ENCODE results near the gene ARHGAP1. TPM values are rescaled to one million over a fixed set of nuclear protein-coding genes. Genes with fewer than 3 reads are reported as not detected.

ARHGAP1 gene
- polyA plus RNA-seq, 2 of the 4 experiments (the other 2 are of a cell fraction) = 17.2 to 35.2 TPM

GRCh38 chr11:46639197-46639839 lies 61.1 kb downstream of the ARHGAP1 start:
- FAIRE-seq (no peak), DNase-seq (ENCODE audit: low read depth in 1 of 2, low spot score in 1 of 2) (no peak), ATAC-seq (no peak)
- Histone ChIP-seq H3K4me2 (no peak overlapping the region), H3K27ac (no peak overlapping the region), H3K9me3 (no peaks in the 10 kb centered on the region), H3K4me3 (no peak overlapping the region), H3K4me1 (0 out of 3 replicates have a peak, but pooled peaks cover 4% of the 10 kb centered on the region)
- whole genome bisulfite sequencing (ENCODE audit: missing lambda C conversion rate) = 91% methylated on average over 7 of the region's 7 CpGs
- TF ChIP-seq TFCP2L1 (CRISPR knock-in tag; IDR thresholded peaks at IDR 0.05) = no peak
- no peak for TF ChIP-seq SREBF2 (IDR thresholded peaks at IDR 0.05)
- no peak for TF ChIP-seq MYC (IDR thresholded peaks at IDR 0.05; ENCODE audit: borderline replicate concordance, low read length)
- TF ChIP-seq KDM1A (IDR thresholded peaks at IDR 0.05; ENCODE audit: low read depth) = no peak
- TF ChIP-seq RARB (CRISPR knock-in tag; IDR thresholded peaks at IDR 0.05) = no peak
- TF ChIP-seq HES2 (IDR thresholded peaks at IDR 0.05) = no peak
- no peak for TF ChIP-seq POLR2A (IDR thresholded peaks at IDR 0.05; ENCODE audit: low read length)
- TF ChIP-seq CBX2 (IDR thresholded peaks at IDR 0.05; ENCODE audit: borderline replicate concordance, low read depth) = no peak
- no peak for TF ChIP-seq RAD21 (conservative IDR thresholded peaks at IDR 0.05 in 1 of 2, IDR thresholded peaks at IDR 0.05 in 1 of 2)
- TF ChIP-seq MAX (IDR thresholded peaks at IDR 0.05) = no peak
- TF ChIP-seq RCOR1 (IDR thresholded peaks at IDR 0.05; ENCODE audit: low read depth, low read length) = no peak
- no peak for TF ChIP-seq HDAC2 (IDR thresholded peaks at IDR 0.05)
- TF ChIP-seq POLR2AphosphoS2 (conservative IDR thresholded peaks at IDR 0.05; ENCODE audit: low read length) = no peak
- TF ChIP-seq BCL3 (IDR thresholded peaks at IDR 0.05) = no peak
- no peak for TF ChIP-seq NPAS2 (CRISPR knock-in tag; IDR thresholded peaks at IDR 0.05; ENCODE audit: borderline replicate concordance)
- no peak for TF ChIP-seq JUN (IDR thresholded peaks at IDR 0.05)
- TF ChIP-seq EHMT2 (IDR thresholded peaks at IDR 0.05; ENCODE audit: low read depth) = no peak
- TF ChIP-seq REST (IDR thresholded peaks at IDR 0.05) = no peak
- POLR2A ChIA-PET = no interaction called here
- CTCF ChIA-PET = interaction anchor here (1.1 to 2.1 kb wide), 5 partner anchors 8 to 101 kb away, joined by 3 to 8 read pairs (median 4); partner anchors contain the start of genes ATG13 and HARBI1

- CTCF ChIA-PET = interaction anchor here (2.0 kb wide), 1 partner anchor 10 kb away, joined by 5 read pairs; no protein-coding TSS in a partner anchor
- Histone ChIP-seq H3K4me3 (no peak overlapping the region), H3K9me3 (no peaks in the 10 kb centered on the region), H3K4me1 (0 out of 3 replicates have a peak, but pooled peaks cover 4% of the 10 kb centered on the region), H3K27ac (no peak overlapping the region), H3K4me2 (no peak overlapping the region)
- POLR2A ChIA-PET = no interaction called here
- WGBS (ENCODE audit: missing lambda C conversion rate) = 89% methylated on average over 5 of the region's 5 CpGs
- ATAC-seq (no peak), DNase-seq (ENCODE audit: low read depth in 1 of 2, low spot score in 1 of 2) (no peak), FAIRE-seq (no peak)
- TF ChIP-seq PHF8 (IDR thresholded peaks at IDR 0.05; ENCODE audit: borderline replicate concordance, low read depth) (no peak), MAFK (IDR thresholded peaks at IDR 0.05; ENCODE audit: partially characterized antibody) (no peak), NR3C1 (IDR thresholded peaks at IDR 0.05) (no peak), HOXB5 (CRISPR knock-in tag; IDR thresholded peaks at IDR 0.05) (no peak), ELK1 (IDR thresholded peaks at IDR 0.05; ENCODE audit: low read depth, low read length) (no peak), TP53 (CRISPR knock-in tag; IDR thresholded peaks at IDR 0.05) (no peak), HMGXB4 (CRISPR knock-in tag; IDR thresholded peaks at IDR 0.05; ENCODE audit: borderline replicate concordance) (no peak), CBX8 (IDR thresholded peaks at IDR 0.05) (no peak), CEBPB (IDR thresholded peaks at IDR 0.05) (no peak), USF2 (IDR thresholded peaks at IDR 0.05) (no peak), ZSCAN20 (CRISPR knock-in tag; IDR thresholded peaks at IDR 0.05) (no peak), RNF2 (IDR thresholded peaks at IDR 0.05; ENCODE audit: borderline replicate concordance, low read depth) (no peak)
Measured at GRCh38 chr11:46637546-46637945, 62.9 kb downstream of the ARHGAP1 start.
